ENCODE measurements around the gene SBF2. TPM values are rescaled to one million over a fixed set of nuclear protein-coding genes. Genes with fewer than 3 reads are reported as not detected.

Gene SBF2
- total RNA-seq, 3 donors from 2014 or later (not counting 1 experiment from before 2014, with no cell fraction given), result 25.2 to 26.9 (median 26.3) TPM

DNA sequence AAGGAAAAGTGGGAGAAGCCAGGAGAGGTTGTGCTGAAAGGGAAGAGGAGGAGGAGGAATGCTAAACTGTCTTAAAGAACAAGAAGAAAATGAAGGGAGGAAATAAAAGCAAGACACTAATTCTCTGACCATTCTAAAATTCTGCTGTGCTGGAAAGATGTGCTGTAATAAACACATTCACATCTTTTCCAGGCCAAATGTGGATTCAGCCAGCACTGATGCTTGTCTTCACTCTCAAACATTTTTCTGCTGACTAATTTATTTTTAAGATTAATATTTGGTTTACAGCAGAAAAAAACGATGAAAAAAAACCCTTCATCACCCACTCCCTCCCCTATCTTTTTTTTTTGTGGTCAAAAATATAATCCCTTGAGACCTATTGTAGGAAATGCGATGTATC lies 406.5 kb downstream of the SBF2 start:
- no peaks in the 10 kb centered on the region for H3K4me1 ChIP-seq (ENCODE audit: control insufficient read depth, insufficient read depth, low read length)
- Mint-ChIP-seq H3K27me3 (ENCODE audit: low read depth in 2 of 2) (no peaks in the 10 kb centered on the region), H3K4me3 (no peak overlapping the region), H3K27ac (no peak overlapping the region), H3K4me1 (no peaks in the 10 kb centered on the region), H3K36me3 (no peaks in the 10 kb centered on the region), H3K9me3 (no peaks in the 10 kb centered on the region)
- TF ChIP-seq, protein P1, sequence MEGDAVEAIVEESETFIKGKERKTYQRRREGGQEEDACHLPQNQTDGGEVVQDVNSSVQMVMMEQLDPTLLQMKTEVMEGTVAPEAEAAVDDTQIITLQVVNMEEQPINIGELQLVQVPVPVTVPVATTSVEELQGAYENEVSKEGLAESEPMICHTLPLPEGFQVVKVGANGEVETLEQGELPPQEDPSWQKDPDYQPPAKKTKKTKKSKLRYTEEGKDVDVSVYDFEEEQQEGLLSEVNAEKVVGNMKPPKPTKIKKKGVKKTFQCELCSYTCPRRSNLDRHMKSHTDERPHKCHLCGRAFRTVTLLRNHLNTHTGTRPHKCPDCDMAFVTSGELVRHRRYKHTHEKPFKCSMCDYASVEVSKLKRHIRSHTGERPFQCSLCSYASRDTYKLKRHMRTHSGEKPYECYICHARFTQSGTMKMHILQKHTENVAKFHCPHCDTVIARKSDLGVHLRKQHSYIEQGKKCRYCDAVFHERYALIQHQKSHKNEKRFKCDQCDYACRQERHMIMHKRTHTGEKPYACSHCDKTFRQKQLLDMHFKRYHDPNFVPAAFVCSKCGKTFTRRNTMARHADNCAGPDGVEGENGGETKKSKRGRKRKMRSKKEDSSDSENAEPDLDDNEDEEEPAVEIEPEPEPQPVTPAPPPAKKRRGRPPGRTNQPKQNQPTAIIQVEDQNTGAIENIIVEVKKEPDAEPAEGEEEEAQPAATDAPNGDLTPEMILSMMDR (IDR thresholded peaks at IDR 0.05), result no peak
- intact Hi-C loops (cut with micrococcal nuclease), result no loop called here
- H3K9me3 ChIP-seq (ENCODE audit: control insufficient read depth, insufficient read depth, low read length), result no peaks in the 10 kb centered on the region
- 80% methylated on average over 2 of the region's 2 CpGs for WGBS (ENCODE audit: insufficient coverage)
- H3K27ac ChIP-seq (ENCODE audit: low read length), result no peak overlapping the region
- DNase-seq, result no peak
- no peak for ATAC-seq
- H3K36me3 ChIP-seq (ENCODE audit: control insufficient read depth, insufficient read depth, low read length), result no peaks in the 10 kb centered on the region
- no peak overlapping the region for H3K4me3 ChIP-seq (ENCODE audit: low read length)
- H3K27me3 ChIP-seq (ENCODE audit: control insufficient read depth, insufficient read depth, low read length), result no peaks in the 10 kb centered on the region

DNA sequence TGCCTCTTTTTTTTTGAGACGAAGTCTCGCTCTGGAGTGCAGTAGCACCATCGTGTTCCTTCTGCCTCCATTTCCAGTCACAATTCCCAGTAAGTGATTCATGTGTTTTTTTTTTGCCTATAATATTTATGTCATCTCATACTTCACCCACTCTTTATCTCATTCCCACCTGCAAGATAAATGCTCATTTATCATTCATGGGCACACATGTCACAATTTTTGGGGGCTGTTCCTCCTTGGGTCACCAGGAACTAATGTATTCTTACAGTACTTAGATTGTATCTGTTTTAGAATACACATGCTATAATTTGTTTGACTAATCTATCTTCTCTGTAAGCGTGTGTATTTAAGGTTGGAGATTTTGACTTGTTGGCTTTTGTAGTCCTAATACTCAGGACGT lies 407.4 kb downstream of the SBF2 start:
- no peaks in the 10 kb centered on the region for H3K4me1 Mint-ChIP-seq

DNA sequence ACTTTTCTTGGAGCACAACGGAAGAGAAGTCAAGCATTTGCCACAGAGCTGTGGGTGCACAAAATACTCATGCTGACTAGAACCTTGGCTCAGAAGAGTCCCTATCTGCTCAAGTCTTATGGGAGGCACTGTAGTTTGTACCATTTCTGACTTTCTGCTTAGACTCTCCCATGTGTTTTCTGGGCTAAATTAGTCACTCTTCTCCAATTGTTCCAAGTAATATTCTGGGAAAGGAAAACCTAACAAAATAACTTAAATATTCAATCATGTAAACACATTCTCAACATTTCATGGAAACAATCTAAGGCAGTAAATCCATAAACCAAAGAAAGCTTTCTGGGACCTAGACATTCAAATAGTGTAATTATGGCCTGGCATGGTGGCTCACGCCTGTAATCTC lies 409.4 kb downstream of the SBF2 start:
- no peak overlapping the region for H3K27ac ChIP-seq (ENCODE audit: low read length)
- DNase-seq (no peak), ATAC-seq (no peak)
- TF ChIP-seq, protein P1 (IDR thresholded peaks at IDR 0.05), result no peak
- H3K4me3 ChIP-seq (ENCODE audit: low read length), result no peak overlapping the region
- 100% methylated on average over 2 of the region's 2 CpGs for WGBS (ENCODE audit: insufficient coverage)
- Mint-ChIP-seq H3K4me3 (no peak overlapping the region), H3K9me3 (no peaks in the 10 kb centered on the region), H3K4me1 (no peaks in the 10 kb centered on the region), H3K27me3 (ENCODE audit: low read depth in 2 of 2) (no peaks in the 10 kb centered on the region), H3K27ac (no peak overlapping the region), H3K36me3 (no peaks in the 10 kb centered on the region)
- no peaks in the 10 kb centered on the region for H3K4me1 ChIP-seq (ENCODE audit: control insufficient read depth, insufficient read depth, low read length)
- intact Hi-C loops (cut with micrococcal nuclease), result no loop called here
- no peaks in the 10 kb centered on the region for H3K36me3 ChIP-seq (ENCODE audit: control insufficient read depth, insufficient read depth, low read length)
- H3K27me3 ChIP-seq (ENCODE audit: control insufficient read depth, insufficient read depth, low read length), result no peaks in the 10 kb centered on the region
- H3K9me3 ChIP-seq (ENCODE audit: control insufficient read depth, insufficient read depth, low read length), result no peaks in the 10 kb centered on the region

More for the DNA sequence above, 407.4 kb downstream of the SBF2 start:
- intact Hi-C loops (cut with micrococcal nuclease), result no loop called here
- H3K27ac ChIP-seq (ENCODE audit: low read length), result no peak overlapping the region
- H3K27me3 ChIP-seq (ENCODE audit: control insufficient read depth, insufficient read depth, low read length), result no peaks in the 10 kb centered on the region
- no peak for DNase-seq
- no peak overlapping the region for H3K4me3 Mint-ChIP-seq
- ATAC-seq, result no peak
- TF ChIP-seq, protein P1 (IDR thresholded peaks at IDR 0.05), result no peak
- H3K27ac Mint-ChIP-seq, result no peak overlapping the region
- H3K4me1 ChIP-seq (ENCODE audit: control insufficient read depth, insufficient read depth, low read length), result no peaks in the 10 kb centered on the region
- WGBS (ENCODE audit: insufficient coverage), result 60% methylated on average over 1 of the region's 5 CpGs
- no peak overlapping the region for H3K4me3 ChIP-seq (ENCODE audit: low read length)
- no peaks in the 10 kb centered on the region for H3K27me3 Mint-ChIP-seq (ENCODE audit: low read depth in 2 of 2)
- H3K9me3 Mint-ChIP-seq, result no peaks in the 10 kb centered on the region
- no peaks in the 10 kb centered on the region for H3K9me3 ChIP-seq (ENCODE audit: control insufficient read depth, insufficient read depth, low read length)
- no peaks in the 10 kb centered on the region for H3K36me3 Mint-ChIP-seq
- H3K36me3 ChIP-seq (ENCODE audit: control insufficient read depth, insufficient read depth, low read length), result no peaks in the 10 kb centered on the region

DNA sequence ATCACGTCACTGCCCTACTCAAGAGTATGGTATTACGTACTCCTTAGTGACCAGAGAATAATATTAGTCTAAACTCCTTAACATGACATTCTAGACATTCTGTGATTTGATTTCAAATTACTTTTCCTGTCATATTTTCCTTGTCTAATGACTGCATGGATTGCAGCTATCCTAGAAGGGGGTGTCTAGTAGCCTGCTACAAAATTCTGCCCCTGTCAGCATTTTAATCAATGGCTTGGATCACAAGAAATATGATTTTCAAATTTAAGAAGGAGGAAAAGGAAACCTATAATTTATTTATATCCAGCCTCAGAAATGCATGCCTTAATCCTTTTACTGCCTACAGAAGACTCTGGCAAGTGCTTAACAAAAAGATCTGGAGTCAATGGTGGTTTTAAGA lies 413.4 kb downstream of the SBF2 start:
- H3K27ac ChIP-seq (ENCODE audit: low read length), result no peak overlapping the region
- TF ChIP-seq, protein P1 (IDR thresholded peaks at IDR 0.05), result no peak
- H3K4me3 ChIP-seq (ENCODE audit: low read length), result no peak overlapping the region
- ATAC-seq (no peak), DNase-seq (no peak)
- no peaks in the 10 kb centered on the region for H3K36me3 ChIP-seq (ENCODE audit: control insufficient read depth, insufficient read depth, low read length)
- H3K9me3 Mint-ChIP-seq, result no peaks in the 10 kb centered on the region
- H3K27ac Mint-ChIP-seq, result no peak overlapping the region
- no peaks in the 10 kb centered on the region for H3K9me3 ChIP-seq (ENCODE audit: control insufficient read depth, insufficient read depth, low read length)
- no peaks in the 10 kb centered on the region for H3K27me3 ChIP-seq (ENCODE audit: control insufficient read depth, insufficient read depth, low read length)
- intact Hi-C loops (cut with micrococcal nuclease), result no loop called here
- H3K4me1 Mint-ChIP-seq, result no peaks in the 10 kb centered on the region
- H3K4me1 ChIP-seq (ENCODE audit: control insufficient read depth, insufficient read depth, low read length), result no peaks in the 10 kb centered on the region
- H3K4me3 Mint-ChIP-seq, result no peak overlapping the region
- no peaks in the 10 kb centered on the region for H3K36me3 Mint-ChIP-seq
- 96% methylated on average over 2 of the region's 2 CpGs for WGBS (ENCODE audit: insufficient coverage)
- H3K27me3 Mint-ChIP-seq (ENCODE audit: low read depth in 2 of 2), result no peaks in the 10 kb centered on the region

All from natural killer cell (primary cell).